SU-DHL-6 (cell line): ENCODE results near the gene DCC.

ENCODE experiments used
- CTCF ChIP-seq: fragments of 200-600 bp; sonication (generic); IDR thresholded peaks from one replicate; pipeline ENCODE4 v1.5.1; 2017; ENCODE audit warnings: antibody characterized with exemption, mild to moderate bottlenecking, low read length, moderate library complexity; ENCODE audit not compliant: insufficient read depth, poor library complexity, severe bottlenecking
- EZH2phosphoT487 ChIP-seq: fragments of 200-600 bp; sonication (generic), shearing (Covaris generic); conservative IDR thresholded peaks from 2 replicates; pipeline ENCODE4 v1.6.1; 2018; ENCODE audit warnings: mild to moderate bottlenecking, antibody characterized with exemption, low read length, moderate library complexity, mixed read lengths

- TF ChIP-seq CTCF (no peak), EZH2phosphoT487 (no peak)
Measured at GRCh38 chr18:52824126-52824525, 484.1 kb downstream of the DCC start.
